Astrocyte of the cerebellum (primary cell): ENCODE measurements around the gene HCN3.

ENCODE experiments used
- DNase-seq: peaks from one replicate; pipeline ENCODE4 v3.0.0-alpha.2; 2011; ENCODE audit warnings: low read depth
- H3K4me3 ChIP-seq: 2 replicates; pipeline ENCODE4 v1.5.1; 2011; ENCODE audit warnings: mild to moderate bottlenecking, low read depth, low read length, moderate library complexity
- in situ Hi-C: cut with HindIII; loops from 2 replicates; pipeline ENCODE4 v1.10.0; 2017; ENCODE audit warnings: low sequenced_read_pairs
- TF ChIP-seq, protein P1 (sequence below): IDR thresholded peaks from 2 replicates; pipeline ENCODE4 v1.5.1; 2012; ENCODE audit warnings: low read length, low read depth, moderate library complexity, mild to moderate bottlenecking; ENCODE audit errors: missing control alignments

Gene HCN3

DNA sequence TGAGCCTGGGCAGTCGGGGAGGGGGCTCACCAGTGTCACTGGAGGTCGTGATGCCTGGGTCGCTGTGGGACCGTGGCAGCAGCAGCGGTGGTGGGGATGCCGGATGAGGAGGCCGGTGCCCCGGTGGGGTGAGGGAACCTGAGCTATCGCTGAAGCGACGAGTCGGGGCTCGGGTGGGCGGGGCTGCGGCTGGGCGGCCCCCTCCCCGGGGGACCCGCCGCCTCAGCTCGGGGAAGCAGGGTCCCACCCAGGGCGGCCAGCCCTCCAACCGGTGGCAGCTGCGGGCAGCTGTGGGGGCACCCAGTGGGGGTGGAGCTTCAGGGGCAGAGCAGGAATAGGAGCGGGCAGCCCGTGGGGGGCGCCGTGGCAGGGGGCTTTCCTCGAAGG, 27.0 kb upstream of the HCN3 start:
- in situ Hi-C loops: no loop called here
- TF ChIP-seq, protein P1, sequence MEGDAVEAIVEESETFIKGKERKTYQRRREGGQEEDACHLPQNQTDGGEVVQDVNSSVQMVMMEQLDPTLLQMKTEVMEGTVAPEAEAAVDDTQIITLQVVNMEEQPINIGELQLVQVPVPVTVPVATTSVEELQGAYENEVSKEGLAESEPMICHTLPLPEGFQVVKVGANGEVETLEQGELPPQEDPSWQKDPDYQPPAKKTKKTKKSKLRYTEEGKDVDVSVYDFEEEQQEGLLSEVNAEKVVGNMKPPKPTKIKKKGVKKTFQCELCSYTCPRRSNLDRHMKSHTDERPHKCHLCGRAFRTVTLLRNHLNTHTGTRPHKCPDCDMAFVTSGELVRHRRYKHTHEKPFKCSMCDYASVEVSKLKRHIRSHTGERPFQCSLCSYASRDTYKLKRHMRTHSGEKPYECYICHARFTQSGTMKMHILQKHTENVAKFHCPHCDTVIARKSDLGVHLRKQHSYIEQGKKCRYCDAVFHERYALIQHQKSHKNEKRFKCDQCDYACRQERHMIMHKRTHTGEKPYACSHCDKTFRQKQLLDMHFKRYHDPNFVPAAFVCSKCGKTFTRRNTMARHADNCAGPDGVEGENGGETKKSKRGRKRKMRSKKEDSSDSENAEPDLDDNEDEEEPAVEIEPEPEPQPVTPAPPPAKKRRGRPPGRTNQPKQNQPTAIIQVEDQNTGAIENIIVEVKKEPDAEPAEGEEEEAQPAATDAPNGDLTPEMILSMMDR: no peak
- no peak for DNase-seq
- H3K4me3 ChIP-seq: peak overlapping the region; percentile 18

DNA sequence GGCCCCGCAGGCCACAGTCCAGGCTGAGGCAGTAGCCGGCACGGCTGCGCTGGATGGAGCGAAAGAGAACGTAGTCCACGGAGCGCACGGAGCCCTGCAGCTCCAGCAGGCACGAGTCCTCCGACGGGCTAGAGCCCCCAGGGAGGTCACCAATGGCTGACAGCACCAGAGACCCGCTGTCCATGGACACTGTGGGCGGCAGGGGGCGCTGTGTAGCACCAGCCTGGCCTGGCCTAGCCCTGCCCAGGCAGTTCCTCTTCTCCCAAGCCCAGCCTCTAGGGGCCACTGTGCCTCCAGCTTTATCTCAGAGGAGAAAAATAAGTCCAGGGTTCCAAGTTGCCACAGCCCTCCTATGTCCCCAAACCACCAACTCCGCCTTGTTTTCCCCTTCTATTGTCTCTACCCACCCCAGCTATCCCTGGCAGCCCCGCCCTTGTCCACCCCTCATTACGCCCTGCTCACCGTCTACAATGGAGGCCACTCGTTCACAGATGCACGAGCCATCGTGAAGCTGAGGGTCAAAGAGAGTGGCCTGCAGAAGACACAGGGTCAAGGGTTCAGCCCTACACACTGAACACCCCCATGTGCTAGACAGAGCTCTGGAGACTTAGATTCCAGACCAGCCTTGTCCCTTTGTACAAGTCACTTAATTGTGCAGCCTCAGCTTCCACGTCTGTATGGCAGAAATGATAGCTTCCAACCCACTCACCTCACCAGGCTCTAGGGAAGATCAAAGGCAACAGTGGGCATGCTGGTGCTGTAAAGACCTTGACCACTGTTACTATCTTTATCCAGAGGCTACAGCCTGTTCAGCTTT, 26.4 kb upstream of the HCN3 start:
- DNase-seq: peak; percentile 79
- in situ Hi-C loops: no loop called here
- TF ChIP-seq, protein P1: peak; percentile 100
- peak overlapping the region; percentile 18 for H3K4me3 ChIP-seq

DNA sequence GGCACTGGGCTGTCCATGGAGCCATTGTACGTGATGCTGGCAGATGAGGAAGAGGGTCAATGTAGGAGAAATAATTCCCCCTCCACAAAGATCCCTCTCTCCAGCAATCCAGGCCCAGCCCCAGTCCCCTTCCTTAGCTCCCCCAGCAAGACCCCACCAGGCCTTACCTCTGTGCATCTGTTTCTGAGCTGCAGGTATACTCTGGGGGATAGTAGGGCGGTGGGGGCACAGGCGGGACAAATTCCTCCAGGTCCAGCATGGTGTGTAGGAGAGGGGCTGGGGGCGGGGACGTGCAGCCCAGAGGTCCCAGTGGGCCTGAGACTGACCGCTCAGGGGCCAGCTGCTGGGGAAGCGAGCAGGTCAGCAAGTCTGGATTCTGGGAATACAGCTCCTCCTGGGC, 25.7 kb upstream of the HCN3 start:
- TF ChIP-seq, protein P1: no peak
- in situ Hi-C loops: no loop called here
- no peak overlapping the region for H3K4me3 ChIP-seq
- DNase-seq: no peak

DNA sequence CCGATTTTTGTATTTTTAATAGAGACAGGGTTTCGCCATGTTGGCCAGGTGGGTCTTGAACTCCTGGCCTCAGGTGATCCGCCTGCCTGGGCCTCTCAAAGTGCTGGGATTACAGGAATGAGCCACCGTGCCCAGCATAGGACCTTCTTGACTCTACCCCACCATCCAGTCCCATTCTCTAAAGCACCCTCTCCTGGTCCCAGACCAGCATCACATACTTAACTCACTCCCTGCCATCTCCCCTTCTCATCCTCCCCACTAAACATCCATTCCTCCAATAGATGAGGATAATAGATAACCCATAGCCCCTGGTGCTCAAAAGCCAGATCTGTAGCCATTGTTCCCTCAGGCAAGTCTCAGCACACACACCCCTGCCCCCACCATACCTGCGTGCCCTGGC, 24.1 kb upstream of the HCN3 start:
- no peak for DNase-seq
- in situ Hi-C loops: no loop called here
- H3K4me3 ChIP-seq: peak overlapping the region; percentile 57
- TF ChIP-seq, protein P1: no peak

DNA sequence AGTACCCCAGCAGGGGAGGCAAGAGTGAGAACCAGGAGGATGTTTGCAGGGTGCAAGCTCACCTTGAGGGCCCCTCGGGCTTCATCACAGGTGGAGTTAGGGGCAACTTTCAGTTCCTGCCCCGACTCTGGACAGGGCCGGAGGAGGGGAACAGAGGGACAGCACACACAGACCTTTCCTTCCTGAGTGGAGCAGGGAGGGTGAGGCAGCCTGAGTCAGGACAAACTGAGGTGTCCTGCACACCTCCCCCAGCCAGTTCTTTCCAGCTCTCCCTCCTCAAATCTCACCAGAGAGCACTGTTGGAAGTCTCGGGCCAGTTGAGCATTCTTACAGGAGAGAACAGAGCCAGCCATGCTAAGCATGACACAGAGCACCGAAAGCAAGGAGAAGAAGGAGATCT, 23.5 kb upstream of the HCN3 start:
- TF ChIP-seq, protein P1: no peak
- H3K4me3 ChIP-seq: peak overlapping the region; percentile 57
- DNase-seq: no peak
- in situ Hi-C loops: no loop called here

DNA sequence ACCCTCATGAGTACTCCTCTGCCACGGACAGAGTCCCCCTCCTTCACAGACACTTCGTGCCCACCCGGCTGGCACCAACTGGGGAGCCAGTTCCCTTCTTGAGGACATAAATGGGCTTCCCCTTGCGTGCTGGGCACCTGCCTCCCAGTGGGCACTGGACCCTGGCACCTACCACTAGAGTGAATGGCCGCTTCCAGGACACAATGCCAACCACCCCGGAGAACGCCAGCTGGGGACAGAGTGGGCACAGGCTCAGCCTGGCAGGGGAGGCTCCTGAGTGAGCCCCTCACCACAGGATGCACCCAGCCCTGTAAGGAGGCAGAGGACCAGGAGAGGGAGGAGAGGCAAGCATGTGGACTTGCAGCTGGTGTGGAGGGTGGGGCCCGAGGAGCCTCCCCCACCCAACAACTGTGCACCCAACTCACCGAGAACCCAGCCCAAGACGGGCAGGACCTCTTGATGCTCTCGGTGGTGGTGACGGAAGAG, 23.0 kb upstream of the HCN3 start:
- in situ Hi-C loops: no loop called here
- H3K4me3 ChIP-seq: peak overlapping the region; percentile 57
- no peak for DNase-seq
- TF ChIP-seq, protein P1: no peak
